Liver (tissue), 9 donors: Measurements from ENCODE around the gene SLC34A3. TPM values are rescaled to one million over a fixed set of nuclear protein-coding genes. Genes with fewer than 3 reads are reported as not detected.

Source experiments
- DNase-seq: peaks from one replicate; pipeline ENCODE4 v3.0.0-alpha.2; 2017; ENCODE audit warnings: low spot score
- H3K27ac ChIP-seq, 2 donors: one replicate each; pipeline ENCODE4 v1.7.0; 2013; ENCODE audit warnings: inconsistent platforms in 2 of 2, low read length in 2 of 2, control low read depth in 1 of 2, low read depth in 1 of 2, mild to moderate bottlenecking in 1 of 2
- H3K27me3 ChIP-seq, 4 donors: one replicate each; pipeline versions ENCODE4 v1.6.1 to v1.7.0; 2013; ENCODE audit warnings: low read length in 3 of 4, inconsistent platforms in 1 of 4, mild to moderate bottlenecking in 1 of 4, moderate library complexity in 1 of 4; ENCODE audit not compliant: control insufficient read depth in 4 of 4, insufficient read depth in 4 of 4
- H3K36me3 ChIP-seq, 4 donors: one replicate each; pipeline versions ENCODE4 v1.6.1 to v1.7.0; 2013; ENCODE audit warnings: low read length in 3 of 4, mild to moderate bottlenecking in 3 of 4, low read depth in 1 of 4, moderate library complexity in 1 of 4; ENCODE audit not compliant: control insufficient read depth in 4 of 4, insufficient read depth in 3 of 4
- H3K4me1 ChIP-seq, 4 donors: one replicate each; pipeline versions ENCODE4 v1.6.1 to v1.7.0; 2013; ENCODE audit warnings: low read length in 3 of 4, mild to moderate bottlenecking in 3 of 4, moderate library complexity in 1 of 4; ENCODE audit not compliant: control insufficient read depth in 4 of 4, insufficient read depth in 4 of 4
- H3K4me3 ChIP-seq, 3 donors: one replicate each; pipeline versions ENCODE4 v1.6.1 to v1.7.0; 2013; ENCODE audit warnings: low read length in 3 of 3, control low read depth in 1 of 3, low read depth in 1 of 3, mild to moderate bottlenecking in 1 of 3
- H3K9ac ChIP-seq, 2 donors: one replicate each; pipeline ENCODE4 v1.7.0; 2013; ENCODE audit warnings: low read length in 2 of 2, mild to moderate bottlenecking in 2 of 2, moderate library complexity in 2 of 2, control low read depth in 1 of 2, low read depth in 1 of 2
- H3K9me3 ChIP-seq, 4 donors: one replicate each; pipeline versions ENCODE4 v1.6.1 to v1.7.0; 2013; ENCODE audit warnings: low read length in 3 of 4; ENCODE audit not compliant: control insufficient read depth in 4 of 4
- ATF3 ChIP-seq: IDR thresholded peaks from 2 replicates; pipeline ENCODE4 v1.6.1; 2016; ENCODE audit warnings: antibody characterized with exemption
- CTCF ChIP-seq: fragments of 150-350 bp; IDR thresholded peaks from 2 replicates; pipeline ENCODE4 v1.5.1; 2017; ENCODE audit warnings: improper control_type of control experiment, low read depth, low read length; ENCODE audit not compliant: missing input control
- EGR1 ChIP-seq, 2 donors: IDR thresholded peaks; 2 replicates each; pipeline ENCODE4 v1.6.1; 2016 to 2018; ENCODE audit warnings: antibody characterized with exemption in 2 of 2, low read depth in 2 of 2
- FOXA2 ChIP-seq: IDR thresholded peaks from 2 replicates; pipeline ENCODE4 v1.6.1; 2016; ENCODE audit warnings: antibody characterized with exemption
- HNF4A ChIP-seq, 2 donors: conservative IDR thresholded peaks; 2 replicates each; pipeline ENCODE4 v1.6.1; 2016; ENCODE audit warnings: antibody characterized with exemption in 2 of 2, mild to moderate bottlenecking in 2 of 2
- HNF4G ChIP-seq: IDR thresholded peaks from 2 replicates; pipeline ENCODE4 v1.6.1; 2016; ENCODE audit warnings: antibody characterized with exemption
- MAX ChIP-seq: IDR thresholded peaks from 2 replicates; pipeline ENCODE4 v1.6.1; 2016; ENCODE audit warnings: antibody characterized with exemption
- NR2F2 ChIP-seq: IDR thresholded peaks from 2 replicates; pipeline ENCODE4 v1.6.1; 2016; ENCODE audit warnings: antibody characterized with exemption
- RAD21 ChIP-seq, 2 donors: IDR thresholded peaks; 2 replicates each; pipeline ENCODE4 v1.6.1; 2016; ENCODE audit warnings: antibody characterized with exemption in 2 of 2, mild to moderate bottlenecking in 2 of 2
- REST ChIP-seq: IDR thresholded peaks from 2 replicates; pipeline ENCODE4 v1.6.1; 2016; ENCODE audit warnings: antibody characterized with exemption, mild to moderate bottlenecking
- RXRA ChIP-seq, 2 donors: IDR thresholded peaks; 2 replicates each; pipeline ENCODE4 v1.6.1; 2017 to 2018; ENCODE audit warnings: antibody characterized with exemption in 2 of 2, mild to moderate bottlenecking in 1 of 2
- SP1 ChIP-seq: IDR thresholded peaks from 2 replicates; pipeline ENCODE4 v1.6.1; 2018; ENCODE audit warnings: antibody characterized with exemption, mild to moderate bottlenecking
- TAF1 ChIP-seq: conservative IDR thresholded peaks from 2 replicates; pipeline ENCODE4 v1.6.1; 2016; ENCODE audit warnings: antibody characterized with exemption, mild to moderate bottlenecking
- YY1 ChIP-seq: IDR thresholded peaks from 2 replicates; pipeline ENCODE4 v1.6.1; 2016; ENCODE audit warnings: antibody characterized with exemption, mild to moderate bottlenecking
- ZBTB33 ChIP-seq: IDR thresholded peaks from 2 replicates; pipeline ENCODE4 v1.6.1; 2016; ENCODE audit warnings: antibody characterized with exemption
- WGBS: extraction: QIAGEN DNeasy Blood & Tissue Kit; methylation state at CpG from one replicate; pipeline ENCODE4 v1.1.7; 2013; 5-methylcytosine and 5-hydroxymethylcytosine counted together
- polyA plus RNA-seq, 2 donors: library from polyadenylated mRNA; stranded (reverse) in 1 of 2; unstranded in 1 of 2; fragments of 200-250 nt in 1 of 2; fragments of >200 nt in 1 of 2; fragmentation: Nextera tagmentation in 1 of 2; extraction: Ambion mirVana in 1 of 2; gene quantifications; one replicate each; pipeline versions ENCODE4 v1.2.1 to v1.2.3, GENCODE V29; 2013 to 2015
- total RNA-seq, 2 donors: library from RNA; depleted of rRNA; stranded (reverse); fragments of >200 nt; gene quantifications; one replicate each; pipeline ENCODE4 v1.2.3, GENCODE V29; 2014
- donor health status: healthy.
- donor health status: healthy.
- donor health status: healthy.
- donor health status: healthy.
- donor health status: healthy.

Gene SLC34A3
- total and polyA plus RNA-seq, 4 donors: not detected

- peak overlapping the region; percentile 50 for H3K27ac ChIP-seq
- peaks cover 3 to 7% (median 6%) of the 10 kb centered on the region in 4 donors for H3K36me3 ChIP-seq
- 1% methylated on average over 51 of the region's 51 CpGs for WGBS
- peak overlapping the region; percentile 76 to 98 (median 82) for H3K4me3 ChIP-seq
- H3K9me3 ChIP-seq: no peaks in the 10 kb centered on the region
- H3K4me1 ChIP-seq: peaks cover 10 to 34% (median 21%) of the 10 kb centered on the region in 4 donors
- no peak for DNase-seq
- TF ChIP-seq REST (peak; percentile 15), MAX (no peak)
- H3K9ac ChIP-seq: peak overlapping the region; percentile 18 to 83
- no peaks in the 10 kb centered on the region for H3K27me3 ChIP-seq
Observed at GRCh38 chr9:137255448-137256114, 24.9 kb downstream of the SLC34A3 start.

GRCh38 chr9:137256362-137256761, 25.7 kb downstream of the SLC34A3 start:
- Histone ChIP-seq H3K9me3 (no peaks in the 10 kb centered on the region), H3K27me3 (no peaks in the 10 kb centered on the region), H3K4me1 (peaks cover 10 to 34% (median 21%) of the 10 kb centered on the region in 4 donors), H3K27ac (no peak overlapping the region), H3K4me3 (peak overlapping the region in 2 of 3 donors; percentile 82 to 98), H3K36me3 (peaks cover 3 to 7% (median 6%) of the 10 kb centered on the region in 4 donors), H3K9ac (no peak overlapping the region)
- no peak for DNase-seq
- 92% methylated on average over 15 of the region's 15 CpGs for WGBS
- TF ChIP-seq REST (no peak), FOXA2 (no peak), HNF4G (no peak), CTCF (no peak), MAX (no peak), EGR1 (IDR thresholded peaks at IDR 0.05; ENCODE audit: low read depth in 2 of 2) (no peak), ATF3 (no peak), SP1 (no peak), HNF4A (conservative IDR thresholded peaks at IDR 0.05) (no peak), RXRA (IDR thresholded peaks at IDR 0.05) (no peak), RAD21 (IDR thresholded peaks at IDR 0.05) (no peak), ZBTB33 (no peak), NR2F2 (no peak), TAF1 (no peak), YY1 (no peak)
